Measurements from ENCODE around the gene EYS. TPM values are rescaled to one million over a fixed set of nuclear protein-coding genes. Genes with fewer than 3 reads are reported as not detected.

Gene EYS
- polyA plus RNA-seq, 1 experiment = not detected

DNA sequence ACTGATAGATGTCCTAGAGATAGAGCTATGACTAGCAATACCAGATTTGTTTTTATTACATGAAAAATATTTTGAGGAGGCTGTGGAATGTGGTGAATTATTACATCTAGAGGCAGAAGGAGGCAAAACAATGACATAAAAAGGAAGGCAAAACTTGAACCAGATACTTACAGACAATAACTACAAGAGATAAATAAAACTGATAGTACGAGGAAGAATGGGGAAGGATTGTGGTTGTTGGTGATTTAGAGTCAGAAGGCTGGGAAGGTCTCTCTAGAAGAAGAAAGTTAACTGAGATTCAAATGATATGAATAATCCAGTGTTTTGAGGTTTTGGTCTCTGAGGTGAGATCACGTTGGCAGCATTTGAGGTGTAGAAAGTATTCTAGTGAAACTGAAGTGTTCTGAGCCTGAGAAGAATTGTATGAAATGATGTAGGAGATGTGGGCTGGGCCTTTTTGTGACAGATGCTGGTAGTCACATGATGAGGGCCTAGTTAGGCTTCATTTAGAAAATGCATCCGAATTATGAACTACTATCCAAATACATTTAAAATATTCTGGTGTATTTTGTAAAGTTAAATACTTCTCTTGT is 589.1 kb downstream of the EYS start:
- CTCF ChIA-PET = no interaction called here
- Histone ChIP-seq H3K4me3 (ENCODE audit: low read depth, low read length) (no peak overlapping the region), H3K27ac (ENCODE audit: low read depth, low read length) (no peak overlapping the region), H3K9me3 (ENCODE audit: control insufficient read depth, insufficient read depth, low read length) (no peaks in the 10 kb centered on the region), H3K27me3 (ENCODE audit: control insufficient read depth, insufficient read depth, low read length) (no peaks in the 10 kb centered on the region)
- DNase-seq (ENCODE audit: low read depth, low spot score) = no peak
- POLR2A ChIA-PET = no interaction called here
- TF ChIP-seq, protein P1, sequence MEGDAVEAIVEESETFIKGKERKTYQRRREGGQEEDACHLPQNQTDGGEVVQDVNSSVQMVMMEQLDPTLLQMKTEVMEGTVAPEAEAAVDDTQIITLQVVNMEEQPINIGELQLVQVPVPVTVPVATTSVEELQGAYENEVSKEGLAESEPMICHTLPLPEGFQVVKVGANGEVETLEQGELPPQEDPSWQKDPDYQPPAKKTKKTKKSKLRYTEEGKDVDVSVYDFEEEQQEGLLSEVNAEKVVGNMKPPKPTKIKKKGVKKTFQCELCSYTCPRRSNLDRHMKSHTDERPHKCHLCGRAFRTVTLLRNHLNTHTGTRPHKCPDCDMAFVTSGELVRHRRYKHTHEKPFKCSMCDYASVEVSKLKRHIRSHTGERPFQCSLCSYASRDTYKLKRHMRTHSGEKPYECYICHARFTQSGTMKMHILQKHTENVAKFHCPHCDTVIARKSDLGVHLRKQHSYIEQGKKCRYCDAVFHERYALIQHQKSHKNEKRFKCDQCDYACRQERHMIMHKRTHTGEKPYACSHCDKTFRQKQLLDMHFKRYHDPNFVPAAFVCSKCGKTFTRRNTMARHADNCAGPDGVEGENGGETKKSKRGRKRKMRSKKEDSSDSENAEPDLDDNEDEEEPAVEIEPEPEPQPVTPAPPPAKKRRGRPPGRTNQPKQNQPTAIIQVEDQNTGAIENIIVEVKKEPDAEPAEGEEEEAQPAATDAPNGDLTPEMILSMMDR (IDR thresholded peaks at IDR 0.05; ENCODE audit: low read depth, low read length) = no peak

GRCh38 chr6:65116326-65116725 is 590.7 kb downstream of the EYS start:
- ChIA-PET CTCF (interaction anchor here (0.6 kb wide), 1 partner anchor 16 kb away, joined by 4 read pairs; no protein-coding TSS in a partner anchor), POLR2A (no interaction called here)
- TF ChIP-seq, protein P1 (IDR thresholded peaks at IDR 0.05; ENCODE audit: low read depth, low read length) = no peak
- Histone ChIP-seq H3K27ac (ENCODE audit: low read depth, low read length) (no peak overlapping the region), H3K4me3 (ENCODE audit: low read depth, low read length) (no peak overlapping the region), H3K27me3 (ENCODE audit: control insufficient read depth, insufficient read depth, low read length) (no peaks in the 10 kb centered on the region), H3K9me3 (ENCODE audit: control insufficient read depth, insufficient read depth, low read length) (no peaks in the 10 kb centered on the region)
- no peak for DNase-seq (ENCODE audit: low read depth, low spot score)

DNA sequence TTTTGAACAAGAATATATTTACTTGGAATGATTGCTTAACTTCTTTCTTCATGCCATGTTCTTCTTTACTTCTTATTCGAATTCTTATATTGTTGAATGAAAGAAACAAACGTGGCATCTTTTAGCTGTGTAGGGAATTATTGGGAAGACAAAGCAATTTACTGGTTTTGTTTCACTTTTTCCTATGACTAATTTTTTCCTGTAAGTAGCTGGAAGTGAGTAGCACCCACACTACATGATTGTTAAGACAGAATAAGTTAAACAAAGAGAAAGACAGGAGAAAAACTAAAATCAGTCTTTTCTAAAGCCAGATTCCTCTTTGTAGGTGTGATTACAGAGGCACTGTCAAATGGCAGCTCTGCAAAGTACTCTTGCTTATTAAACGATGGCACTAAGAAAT is 593.4 kb downstream of the EYS start:
- CTCF ChIA-PET = no interaction called here

DNA sequence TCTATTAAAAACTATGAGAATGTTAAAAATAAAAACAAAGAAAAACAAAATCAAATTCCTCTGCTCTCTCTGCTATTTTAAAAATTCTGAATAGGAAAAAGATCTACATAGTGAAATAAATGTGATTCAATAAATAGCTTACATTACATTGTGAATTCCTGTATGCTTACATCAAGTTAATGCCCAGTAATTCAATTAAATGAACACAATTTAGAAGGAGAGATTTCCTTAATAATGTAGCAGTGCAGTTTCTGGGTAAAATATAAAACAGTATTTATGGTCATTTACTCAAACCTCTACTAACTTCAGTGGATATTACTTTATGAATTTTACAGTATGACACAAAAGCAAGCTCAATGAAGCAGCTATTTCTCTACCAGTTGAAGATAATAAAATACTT is 594.6 kb downstream of the EYS start:
- Histone ChIP-seq H3K4me3 (ENCODE audit: low read depth, low read length) (no peak overlapping the region), H3K27ac (ENCODE audit: low read depth, low read length) (no peak overlapping the region), H3K9me3 (ENCODE audit: control insufficient read depth, insufficient read depth, low read length) (no peaks in the 10 kb centered on the region), H3K27me3 (ENCODE audit: control insufficient read depth, insufficient read depth, low read length) (no peaks in the 10 kb centered on the region)
- TF ChIP-seq, protein P1 (IDR thresholded peaks at IDR 0.05; ENCODE audit: low read depth, low read length) = no peak
- POLR2A ChIA-PET = no interaction called here
- no peak for DNase-seq (ENCODE audit: low read depth, low spot score)
- CTCF ChIA-PET = interaction anchor here (0.5 kb wide), 1 partner anchor 146 kb away, joined by 3 read pairs; no protein-coding TSS in a partner anchor

More for the DNA sequence above, 593.4 kb downstream of the EYS start:
- Histone ChIP-seq H3K27ac (ENCODE audit: low read depth, low read length) (no peak overlapping the region), H3K9me3 (ENCODE audit: control insufficient read depth, insufficient read depth, low read length) (no peaks in the 10 kb centered on the region), H3K27me3 (ENCODE audit: control insufficient read depth, insufficient read depth, low read length) (no peaks in the 10 kb centered on the region), H3K4me3 (ENCODE audit: low read depth, low read length) (no peak overlapping the region)
- DNase-seq (ENCODE audit: low read depth, low spot score) = no peak
- POLR2A ChIA-PET = no interaction called here
- TF ChIP-seq, protein P1 (IDR thresholded peaks at IDR 0.05; ENCODE audit: low read depth, low read length) = no peak

DNA sequence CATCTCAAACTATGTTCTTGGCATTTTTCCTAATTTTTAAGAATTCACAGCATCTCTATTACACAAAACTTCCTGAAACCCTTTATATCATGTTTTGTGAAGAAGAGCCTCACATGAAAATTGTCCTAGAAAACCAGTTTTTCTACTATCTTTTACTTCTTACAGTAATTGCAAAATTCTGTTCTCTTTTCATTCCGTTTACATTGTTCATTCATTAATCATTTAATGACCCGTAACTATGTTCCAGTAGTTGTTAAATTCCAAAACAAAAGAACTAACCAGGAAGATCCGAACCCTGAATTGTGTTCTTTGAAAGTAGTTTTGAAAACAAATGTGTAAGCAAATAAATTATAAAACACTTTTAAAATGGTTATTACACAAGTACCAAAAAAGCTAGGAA is 597.0 kb downstream of the EYS start:
- no peak overlapping the region for H3K4me3 ChIP-seq (ENCODE audit: low read depth, low read length)
- no peaks in the 10 kb centered on the region for H3K9me3 ChIP-seq (ENCODE audit: control insufficient read depth, insufficient read depth, low read length)
- CTCF ChIA-PET = no interaction called here
- H3K27me3 ChIP-seq (ENCODE audit: control insufficient read depth, insufficient read depth, low read length) = no peaks in the 10 kb centered on the region
- H3K27ac ChIP-seq (ENCODE audit: low read depth, low read length) = no peak overlapping the region
- TF ChIP-seq, protein P1 (IDR thresholded peaks at IDR 0.05; ENCODE audit: low read depth, low read length) = no peak
- no peak for DNase-seq (ENCODE audit: low read depth, low spot score)
- POLR2A ChIA-PET = no interaction called here

All from AG04450 (cell line).